22Rv1 (cell line): Measurements from ENCODE around the gene FLT4.

ENCODE experiments used
- ZFX ChIP-seq: fragments of 450-650 bp; IDR thresholded peaks from 2 replicates; pipeline ENCODE4 v1.6.1; 2017; ENCODE audit warnings: antibody characterized with exemption, borderline replicate concordance
- TF ChIP-seq, protein P1 (sequence below): fragments of 450-650 bp; IDR thresholded peaks from 2 replicates; pipeline ENCODE4 v1.5.1; 2017; ENCODE audit warnings: mild to moderate bottlenecking

DNA sequence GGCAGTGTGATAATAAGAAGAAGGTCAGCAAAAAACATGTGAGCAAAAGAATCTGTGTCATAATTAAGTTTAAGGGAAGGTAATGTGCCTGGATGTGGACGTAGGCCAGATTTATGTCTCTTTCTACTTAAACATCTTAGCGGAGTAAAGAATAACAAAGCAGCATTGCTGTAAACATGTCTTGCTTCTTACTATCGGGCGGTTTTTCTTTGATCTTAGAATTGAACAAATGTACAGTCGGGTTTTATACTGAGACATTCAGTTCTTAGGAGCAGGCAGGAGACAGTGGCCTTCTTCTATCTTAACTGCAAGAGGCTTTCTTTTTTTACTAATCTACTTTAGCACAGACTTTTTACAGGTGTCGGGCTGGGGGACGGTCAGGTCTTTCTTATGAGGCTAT, 40.4 kb upstream of the FLT4 start:
- TF ChIP-seq, protein P1, sequence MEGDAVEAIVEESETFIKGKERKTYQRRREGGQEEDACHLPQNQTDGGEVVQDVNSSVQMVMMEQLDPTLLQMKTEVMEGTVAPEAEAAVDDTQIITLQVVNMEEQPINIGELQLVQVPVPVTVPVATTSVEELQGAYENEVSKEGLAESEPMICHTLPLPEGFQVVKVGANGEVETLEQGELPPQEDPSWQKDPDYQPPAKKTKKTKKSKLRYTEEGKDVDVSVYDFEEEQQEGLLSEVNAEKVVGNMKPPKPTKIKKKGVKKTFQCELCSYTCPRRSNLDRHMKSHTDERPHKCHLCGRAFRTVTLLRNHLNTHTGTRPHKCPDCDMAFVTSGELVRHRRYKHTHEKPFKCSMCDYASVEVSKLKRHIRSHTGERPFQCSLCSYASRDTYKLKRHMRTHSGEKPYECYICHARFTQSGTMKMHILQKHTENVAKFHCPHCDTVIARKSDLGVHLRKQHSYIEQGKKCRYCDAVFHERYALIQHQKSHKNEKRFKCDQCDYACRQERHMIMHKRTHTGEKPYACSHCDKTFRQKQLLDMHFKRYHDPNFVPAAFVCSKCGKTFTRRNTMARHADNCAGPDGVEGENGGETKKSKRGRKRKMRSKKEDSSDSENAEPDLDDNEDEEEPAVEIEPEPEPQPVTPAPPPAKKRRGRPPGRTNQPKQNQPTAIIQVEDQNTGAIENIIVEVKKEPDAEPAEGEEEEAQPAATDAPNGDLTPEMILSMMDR: no peak
- TF ChIP-seq ZFX: no peak
